IPS-NIHi7 (cell line): ENCODE results near the gene NUP35.

Experiments
- DNase-seq: peaks from one replicate; pipeline ENCODE4 v3.0.0; 2012; ENCODE audit warnings: mixed read lengths; ENCODE audit errors: extremely low spot score

Gene NUP35

DNA sequence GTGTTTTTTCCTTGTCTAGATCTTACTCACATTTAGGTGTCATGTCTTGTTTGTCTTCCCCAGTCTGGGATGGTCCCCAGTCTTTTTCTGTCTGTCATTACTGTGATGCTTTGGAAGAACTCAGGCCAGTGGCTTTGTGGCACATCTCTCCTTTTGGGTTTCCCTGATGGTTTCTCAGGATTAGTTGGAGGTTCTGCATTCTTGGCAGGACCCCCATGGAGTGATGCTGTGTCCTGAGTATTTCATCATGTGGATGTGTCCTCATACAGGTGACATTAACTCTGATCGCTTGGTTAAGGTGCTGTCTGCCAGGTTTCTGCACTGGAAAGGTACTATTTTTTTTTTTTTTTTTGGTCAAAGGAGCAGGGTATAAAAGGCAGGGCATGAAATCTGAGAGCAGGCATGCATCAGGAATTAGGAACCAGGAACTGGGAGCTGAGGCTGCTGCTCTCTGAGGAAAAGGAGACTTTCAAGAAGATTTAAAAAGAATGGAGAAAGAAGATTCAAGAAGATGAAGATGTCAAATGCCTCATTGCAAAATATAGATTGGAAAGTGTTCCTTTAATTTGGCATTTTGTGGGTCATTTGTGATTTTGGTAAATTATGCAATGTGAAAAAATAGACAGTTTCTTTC, 85.3 kb downstream of the NUP35 start:
- DNase-seq = no peak
